ENCODE results near the gene KMT2C.

KMT2C gene

GRCh38 chr7:152093717-152094116 lies 342.1 kb downstream of the KMT2C start:
- Histone ChIP-seq H2AFZ (ENCODE audit: low read depth, low read length) (no peak overlapping the region), H2AK5ac (ENCODE audit: low read length, severe bottlenecking) (no peak overlapping the region), H3K79me1 (replicated peaks; ENCODE audit: low read length, poor library complexity, severe bottlenecking) (peaks cover 17% of the 10 kb centered on the region), H3K36me3 (ENCODE audit: control insufficient read depth in 1 of 2, insufficient read depth in 2 of 2, low read depth in 1 of 2, low read length in 2 of 2) (peaks cover 0 to 17% of the 10 kb centered on the region in 2 experiments), H3K14ac (ENCODE audit: low read length in 2 of 2) (no peak overlapping the region), H3K23ac (ENCODE audit: low read length in 2 of 2) (no peak overlapping the region), H3K27me3 (ENCODE audit: control insufficient read depth in 1 of 2, insufficient read depth in 1 of 2, low read length in 2 of 2) (no peaks in the 10 kb centered on the region), H4K8ac (ENCODE audit: low read length) (no peak overlapping the region), H2BK12ac (ENCODE audit: low read length in 2 of 2) (no peak overlapping the region), H3K4ac (ENCODE audit: low read depth in 1 of 2, low read length in 2 of 2) (no peak overlapping the region), H3K9ac (ENCODE audit: low read length) (no peak overlapping the region), H4K91ac (ENCODE audit: low read length) (no peak overlapping the region), H3K27ac (ENCODE audit: low read length, poor library complexity, severe bottlenecking) (no peak overlapping the region), H2BK120ac (ENCODE audit: low read depth, low read length) (no peak overlapping the region), H3K4me2 (ENCODE audit: low read length, poor library complexity, severe bottlenecking) (no peak overlapping the region), H2BK15ac (ENCODE audit: low read depth, poor library complexity, severe bottlenecking) (no peak overlapping the region), H2BK5ac (ENCODE audit: low read depth, low read length, poor library complexity, severe bottlenecking) (no peak overlapping the region), H3K18ac (ENCODE audit: low read depth in 1 of 2, low read length in 2 of 2) (no peak overlapping the region), H3K4me1 (ENCODE audit: control insufficient read depth, insufficient read depth, low read depth, low read length) (peaks cover 1% of the 10 kb centered on the region), H3K4me3 (ENCODE audit: insufficient read depth in 1 of 2, low read depth in 1 of 2, low read length in 2 of 2) (no peak overlapping the region), H3K9me3 (ENCODE audit: control insufficient read depth, low read length) (peaks cover 11% of the 10 kb centered on the region)
- DNase-seq, result no peak
- WGBS, result 99% methylated on average over 4 of the region's 4 CpGs

GRCh38 chr7:152090747-152091146 lies 345.1 kb downstream of the KMT2C start:
- Histone ChIP-seq H4K8ac (ENCODE audit: low read length) (no peak overlapping the region), H3K23ac (ENCODE audit: low read length in 2 of 2) (no peak overlapping the region), H2BK5ac (ENCODE audit: low read depth, low read length, poor library complexity, severe bottlenecking) (no peak overlapping the region), H3K18ac (ENCODE audit: low read depth in 1 of 2, low read length in 2 of 2) (no peak overlapping the region), H2BK120ac (ENCODE audit: low read depth, low read length) (no peak overlapping the region), H3K36me3 (ENCODE audit: control insufficient read depth in 1 of 2, insufficient read depth in 2 of 2, low read depth in 1 of 2, low read length in 2 of 2) (peaks cover 0 to 8% of the 10 kb centered on the region in 2 experiments), H3K79me1 (replicated peaks; ENCODE audit: low read length, poor library complexity, severe bottlenecking) (peaks cover 18% of the 10 kb centered on the region), H3K4me1 (ENCODE audit: control insufficient read depth, insufficient read depth, low read depth, low read length) (peaks cover 5% of the 10 kb centered on the region), H2AFZ (ENCODE audit: low read depth, low read length) (no peak overlapping the region), H3K4ac (ENCODE audit: low read depth in 1 of 2, low read length in 2 of 2) (no peak overlapping the region), H3K27ac (ENCODE audit: low read length, poor library complexity, severe bottlenecking) (no peak overlapping the region), H3K4me3 (ENCODE audit: insufficient read depth in 1 of 2, low read depth in 1 of 2, low read length in 2 of 2) (no peak overlapping the region), H3K27me3 (ENCODE audit: control insufficient read depth in 1 of 2, insufficient read depth in 1 of 2, low read length in 2 of 2) (no peaks in the 10 kb centered on the region), H2BK12ac (ENCODE audit: low read length in 2 of 2) (no peak overlapping the region), H4K91ac (ENCODE audit: low read length) (no peak overlapping the region), H3K9me3 (ENCODE audit: control insufficient read depth, low read length) (peaks cover 18% of the 10 kb centered on the region), H2AK5ac (ENCODE audit: low read length, severe bottlenecking) (no peak overlapping the region), H3K9ac (ENCODE audit: low read length) (no peak overlapping the region), H3K14ac (ENCODE audit: low read length in 2 of 2) (no peak overlapping the region), H3K4me2 (ENCODE audit: low read length, poor library complexity, severe bottlenecking) (no peak overlapping the region), H2BK15ac (ENCODE audit: low read depth, poor library complexity, severe bottlenecking) (no peak overlapping the region)
- 93% methylated on average over 3 of the region's 6 CpGs for WGBS
- no peak for DNase-seq

GRCh38 chr7:152089183-152089582 lies 346.6 kb downstream of the KMT2C start:
- Histone ChIP-seq H3K27ac (ENCODE audit: low read length, poor library complexity, severe bottlenecking) (no peak overlapping the region), H3K4me2 (ENCODE audit: low read length, poor library complexity, severe bottlenecking) (no peak overlapping the region), H4K91ac (ENCODE audit: low read length) (no peak overlapping the region), H3K4ac (ENCODE audit: low read depth in 1 of 2, low read length in 2 of 2) (no peak overlapping the region), H3K4me3 (ENCODE audit: insufficient read depth in 1 of 2, low read depth in 1 of 2, low read length in 2 of 2) (peak overlapping the region in 1 of 2 experiments; percentile 16), H3K27me3 (ENCODE audit: control insufficient read depth in 1 of 2, insufficient read depth in 1 of 2, low read length in 2 of 2) (no peaks in the 10 kb centered on the region), H2AFZ (ENCODE audit: low read depth, low read length) (no peak overlapping the region), H2BK5ac (ENCODE audit: low read depth, low read length, poor library complexity, severe bottlenecking) (no peak overlapping the region), H2BK15ac (ENCODE audit: low read depth, poor library complexity, severe bottlenecking) (no peak overlapping the region), H2BK12ac (ENCODE audit: low read length in 2 of 2) (no peak overlapping the region), H3K79me1 (replicated peaks; ENCODE audit: low read length, poor library complexity, severe bottlenecking) (peaks cover 16% of the 10 kb centered on the region), H3K18ac (ENCODE audit: low read depth in 1 of 2, low read length in 2 of 2) (no peak overlapping the region), H2AK5ac (ENCODE audit: low read length, severe bottlenecking) (no peak overlapping the region), H3K9ac (ENCODE audit: low read length) (no peak overlapping the region), H3K23ac (ENCODE audit: low read length in 2 of 2) (no peak overlapping the region), H3K14ac (ENCODE audit: low read length in 2 of 2) (no peak overlapping the region), H3K9me3 (ENCODE audit: control insufficient read depth, low read length) (peaks cover 18% of the 10 kb centered on the region), H2BK120ac (ENCODE audit: low read depth, low read length) (no peak overlapping the region), H4K8ac (ENCODE audit: low read length) (no peak overlapping the region), H3K36me3 (ENCODE audit: control insufficient read depth in 1 of 2, insufficient read depth in 2 of 2, low read depth in 1 of 2, low read length in 2 of 2) (peaks cover 0 to 11% of the 10 kb centered on the region in 2 experiments), H3K4me1 (ENCODE audit: control insufficient read depth, insufficient read depth, low read depth, low read length) (peaks cover 6% of the 10 kb centered on the region)
- over 99% methylated on average over 7 of the region's 7 CpGs for WGBS
- DNase-seq, result no peak

- H4K8ac ChIP-seq (ENCODE audit: low read length), result no peak overlapping the region
- no peak overlapping the region for H3K4ac ChIP-seq (ENCODE audit: low read depth in 1 of 2, low read length in 2 of 2)
- H4K91ac ChIP-seq (ENCODE audit: low read length), result no peak overlapping the region
- H2BK15ac ChIP-seq (ENCODE audit: low read depth, poor library complexity, severe bottlenecking), result no peak overlapping the region
- no peak overlapping the region for H2AK5ac ChIP-seq (ENCODE audit: low read length, severe bottlenecking)
- no peak overlapping the region for H3K27ac ChIP-seq (ENCODE audit: low read length, poor library complexity, severe bottlenecking)
- H3K36me3 ChIP-seq (ENCODE audit: control insufficient read depth in 1 of 2, insufficient read depth in 2 of 2, low read depth in 1 of 2, low read length in 2 of 2), result peaks cover 0 to 8% of the 10 kb centered on the region in 2 experiments
- no peak overlapping the region for H2BK5ac ChIP-seq (ENCODE audit: low read depth, low read length, poor library complexity, severe bottlenecking)
- H2BK120ac ChIP-seq (ENCODE audit: low read depth, low read length), result no peak overlapping the region
- no peak overlapping the region for H3K4me3 ChIP-seq (ENCODE audit: insufficient read depth in 1 of 2, low read depth in 1 of 2, low read length in 2 of 2)
- no peak overlapping the region for H3K23ac ChIP-seq (ENCODE audit: low read length in 2 of 2)
- no peak overlapping the region for H3K14ac ChIP-seq (ENCODE audit: low read length in 2 of 2)
- H3K27me3 ChIP-seq (ENCODE audit: control insufficient read depth in 1 of 2, insufficient read depth in 1 of 2, low read length in 2 of 2), result no peaks in the 10 kb centered on the region
- DNase-seq, result no peak
- H3K4me2 ChIP-seq (ENCODE audit: low read length, poor library complexity, severe bottlenecking), result no peak overlapping the region
- H3K79me1 ChIP-seq (replicated peaks; ENCODE audit: low read length, poor library complexity, severe bottlenecking), result peaks cover 11% of the 10 kb centered on the region
- H2AFZ ChIP-seq (ENCODE audit: low read depth, low read length), result no peak overlapping the region
- no peak overlapping the region for H3K18ac ChIP-seq (ENCODE audit: low read depth in 1 of 2, low read length in 2 of 2)
- no peak overlapping the region for H2BK12ac ChIP-seq (ENCODE audit: low read length in 2 of 2)
- peaks cover 6% of the 10 kb centered on the region for H3K4me1 ChIP-seq (ENCODE audit: control insufficient read depth, insufficient read depth, low read depth, low read length)
- no peak overlapping the region for H3K9ac ChIP-seq (ENCODE audit: low read length)
- no CpG with 5 or more reads among the region's 1 CpG for WGBS
- H3K9me3 ChIP-seq (ENCODE audit: control insufficient read depth, low read length), result peaks cover 18% of the 10 kb centered on the region
Observed at GRCh38 chr7:152086513-152086912, 349.3 kb downstream of the KMT2C start.

All from mesenchymal stem cell (in vitro differentiated cells and primary cell).